ENCODE measurements around the gene DGKI.

GRCh38 chr7:137661634-137662033 is 185.1 kb downstream of the DGKI start:
- no peak for TF ChIP-seq CTCF (conservative IDR thresholded peaks at IDR 0.05; ENCODE audit: low read depth in 2 of 2)
- TF ChIP-seq NANOG (IDR thresholded peaks at IDR 0.05; ENCODE audit: borderline replicate concordance): no peak
- no peak for TF ChIP-seq EZH2 (IDR thresholded peaks at IDR 0.05; ENCODE audit: low read depth, unreplicated experiment)
- no peak for TF ChIP-seq POLR2AphosphoS5 (IDR thresholded peaks at IDR 0.05; ENCODE audit: low read depth)
- TF ChIP-seq EZH2phosphoT487 (IDR thresholded peaks at IDR 0.05; ENCODE audit: unreplicated experiment): no peak

All from GM23338 (cell line).